IMR-90 (cell line): ENCODE data around the gene DPF3. TPM values are rescaled to one million over a fixed set of nuclear protein-coding genes. Genes with fewer than 3 reads are reported as not detected.

Experiments used
- ATAC-seq: fragments of 200-7000 bp; cut with Tn5 transposase; 2 replicates; pipeline ENCODE4 v1.9.1; 2020; ENCODE audit warnings: low read depth, mild to moderate bottlenecking, moderate library complexity
- BruUV-seq: library from RNA; stranded (reverse); fragments of 400-500 nt; replicated peaks from 2 replicates; lab custom pipeline; 2021; lab: Mats Ljungman, UMichigan
- CTCF ChIA-PET: fragments of 300-600 bp; formaldehyde crosslinking; extraction: SDS; loops from one replicate; lab custom pipeline; 2021; ENCODE audit warnings: antibody characterized with exemption; lab: Yijun Ruan, JAX
- POLR2A ChIA-PET: fragments of 300-600 bp; sonication (Branson Sonifier 250); formaldehyde crosslinking; loops from one replicate; lab custom pipeline; 2022; ENCODE audit warnings: antibody characterized with exemption; ENCODE audit not compliant: unreplicated experiment; lab: Charles Lee
- DNase-seq: peaks from one replicate; pipeline ENCODE4 v3.0.0; 2013
- H2AFZ ChIP-seq: replicated peaks from 2 replicates; pipeline ENCODE3; 2013; ENCODE audit warnings: low read length, mild to moderate bottlenecking; ENCODE audit not compliant: poor library complexity
- H2AK5ac ChIP-seq: 2 replicates; pipeline ENCODE4 v1.6.1; 2013; ENCODE audit warnings: low read depth, low read length, inconsistent platforms
- H2AK9ac ChIP-seq: replicated peaks from 2 replicates; pipeline ENCODE3; 2013; ENCODE audit warnings: mild to moderate bottlenecking, low read depth, low read length, moderate library complexity; ENCODE audit not compliant: poor library complexity
- H2BK120ac ChIP-seq: 2 replicates; pipeline ENCODE4 v1.6.1; 2013; ENCODE audit warnings: low read depth, low read length, inconsistent platforms
- H2BK15ac ChIP-seq: 3 replicates; pipeline ENCODE4 v1.6.1; 2013; ENCODE audit warnings: low read depth, low read length, inconsistent platforms
- H2BK20ac ChIP-seq: 2 replicates; pipeline ENCODE4 v1.6.1; 2013; ENCODE audit warnings: low read depth, mild to moderate bottlenecking, inconsistent platforms, low read length, moderate library complexity
- H2BK5ac ChIP-seq: 2 replicates; pipeline ENCODE4 v1.6.1; 2013; ENCODE audit warnings: mild to moderate bottlenecking, low read depth, low read length, inconsistent platforms; ENCODE audit not compliant: poor library complexity, severe bottlenecking
- H3K14ac ChIP-seq: replicated peaks from 2 replicates; pipeline ENCODE4 v1.6.1; 2013; ENCODE audit warnings: low read depth, low read length, inconsistent platforms
- H3K18ac ChIP-seq: 2 replicates; pipeline ENCODE4 v1.6.1; 2013; ENCODE audit warnings: low read depth, low read length, control low read depth
- H3K23ac ChIP-seq: 2 replicates; pipeline ENCODE4 v1.6.1; 2013; ENCODE audit warnings: low read depth, low read length, inconsistent platforms
- H3K27ac ChIP-seq: 2 replicates; pipeline ENCODE4 v1.5.1; 2013; ENCODE audit warnings: mild to moderate bottlenecking, control low read depth, low read length; ENCODE audit not compliant: insufficient read depth
- H3K27me3 ChIP-seq: 2 replicates; pipeline ENCODE4 v1.6.1; 2013; ENCODE audit warnings: low read length; ENCODE audit not compliant: control insufficient read depth, insufficient read depth
- H3K36me3 ChIP-seq: 2 replicates; pipeline ENCODE4 v1.6.1; 2013; ENCODE audit warnings: low read length, mixed read lengths; ENCODE audit not compliant: control insufficient read depth, insufficient read depth
- H3K4ac ChIP-seq: 2 replicates; pipeline ENCODE4 v1.6.1; 2013; ENCODE audit warnings: low read depth, low read length, inconsistent platforms
- H3K4me1 ChIP-seq: 2 replicates; pipeline ENCODE4 v1.6.1; 2013; ENCODE audit warnings: low read length, mixed read lengths; ENCODE audit not compliant: control insufficient read depth, insufficient read depth
- H3K4me2 ChIP-seq: 2 replicates; pipeline ENCODE4 v1.6.1; 2013; ENCODE audit warnings: low read depth, mild to moderate bottlenecking, control low read depth, low read length, moderate library complexity
- H3K4me3 ChIP-seq: 2 replicates; pipeline ENCODE4 v1.5.1; 2013; ENCODE audit warnings: low read depth, mild to moderate bottlenecking, control low read depth, low read length, moderate library complexity; ENCODE audit not compliant: insufficient read depth
- H3K56ac ChIP-seq: 2 replicates; pipeline ENCODE4 v1.6.1; 2013; ENCODE audit warnings: low read length, inconsistent platforms; ENCODE audit not compliant: insufficient read depth; ENCODE audit errors: extremely low read depth
- H3K79me1 ChIP-seq, 2 experiments: 2 replicates each; pipeline ENCODE4 v1.6.1; 2013; ENCODE audit warnings: low read length in 2 of 2, inconsistent platforms in 1 of 2, low read depth in 1 of 2
- H3K9ac ChIP-seq: 2 replicates; pipeline ENCODE4 v1.6.1; 2013; ENCODE audit warnings: low read depth, low read length, control low read depth
- H3K9me1 ChIP-seq: 2 replicates; pipeline ENCODE4 v1.6.1; 2013; ENCODE audit warnings: low read length, inconsistent platforms; ENCODE audit not compliant: insufficient read depth
- H3K9me3 ChIP-seq: 2 replicates; pipeline ENCODE4 v1.6.1; 2013; ENCODE audit warnings: low read length; ENCODE audit not compliant: control insufficient read depth, insufficient read depth
- H4K20me1 ChIP-seq: 2 replicates; pipeline ENCODE4 v1.6.1; 2013; ENCODE audit warnings: low read length, inconsistent platforms; ENCODE audit not compliant: insufficient read depth
- H4K5ac ChIP-seq: 2 replicates; pipeline ENCODE4 v1.6.1; 2013; ENCODE audit warnings: mild to moderate bottlenecking, low read depth, low read length, control low read depth
- H4K8ac ChIP-seq, 2 experiments: 2 replicates each; pipeline ENCODE4 v1.6.1; 2013; ENCODE audit warnings: low read depth in 2 of 2, low read length in 2 of 2, control low read depth in 1 of 2, inconsistent platforms in 1 of 2
- H4K91ac ChIP-seq: 2 replicates; pipeline ENCODE4 v1.6.1; 2013; ENCODE audit warnings: low read depth, low read length, inconsistent platforms; ENCODE audit not compliant: insufficient read depth
- BHLHE40 ChIP-seq: fragments of 150-350 bp; IDR thresholded peaks from 2 replicates; pipeline ENCODE4 v1.6.1; 2016; ENCODE audit warnings: mild to moderate bottlenecking, low read depth, low read length
- CEBPB ChIP-seq: IDR thresholded peaks from 2 replicates; pipeline ENCODE4 v1.6.1; 2012; ENCODE audit warnings: low read depth, low read length, improper control_type of control experiment
- CHD1 ChIP-seq: IDR thresholded peaks from 2 replicates; pipeline ENCODE4 v1.6.1; 2012; ENCODE audit warnings: low read depth, low read length, improper control_type of control experiment
- CTCF ChIP-seq: conservative IDR thresholded peaks from 2 replicates; pipeline ENCODE4 v1.5.1; 2012; ENCODE audit warnings: mild to moderate bottlenecking, low read depth, low read length, improper control_type of control experiment
- FOS ChIP-seq: fragments of 150-350 bp; IDR thresholded peaks from 2 replicates; pipeline ENCODE4 v1.6.1; 2016; ENCODE audit warnings: low read depth, low read length
- MAFK ChIP-seq: IDR thresholded peaks from 2 replicates; pipeline ENCODE4 v1.6.1; 2012; ENCODE audit warnings: low read depth, low read length, improper control_type of control experiment
- MAZ ChIP-seq: IDR thresholded peaks from 2 replicates; pipeline ENCODE4 v1.6.1; 2012; ENCODE audit warnings: low read depth, mild to moderate bottlenecking, low read length, improper control_type of control experiment, moderate library complexity, borderline replicate concordance
- MXI1 ChIP-seq: IDR thresholded peaks from 2 replicates; pipeline ENCODE4 v1.6.1; 2012; ENCODE audit warnings: low read depth, mild to moderate bottlenecking, low read length, moderate library complexity, borderline replicate concordance
- NFE2L2 ChIP-seq: fragments of 150-350 bp; IDR thresholded peaks from 2 replicates; pipeline ENCODE4 v1.6.1; 2016; ENCODE audit warnings: low read depth, mild to moderate bottlenecking, low read length
- POLR2A ChIP-seq: IDR thresholded peaks from 2 replicates; pipeline ENCODE4 v1.6.1; 2012; ENCODE audit warnings: mild to moderate bottlenecking, low read depth, low read length
- RAD21 ChIP-seq: IDR thresholded peaks from 2 replicates; pipeline ENCODE4 v1.6.1; 2012; ENCODE audit warnings: low read length, improper control_type of control experiment
- RCOR1 ChIP-seq: IDR thresholded peaks from 2 replicates; pipeline ENCODE4 v1.6.1; 2012; ENCODE audit warnings: mild to moderate bottlenecking, low read length, improper control_type of control experiment; ENCODE audit not compliant: insufficient replicate concordance
- RFX5 ChIP-seq: IDR thresholded peaks from 2 replicates; pipeline ENCODE4 v1.8.0; 2012; ENCODE audit warnings: low read depth, mild to moderate bottlenecking, low read length, moderate library complexity
- SMC3 ChIP-seq: fragments of 150-350 bp; IDR thresholded peaks from 2 replicates; pipeline ENCODE4 v1.6.1; 2016; ENCODE audit warnings: low read depth, mild to moderate bottlenecking, antibody characterized with exemption, low read length, moderate library complexity
- USF2 ChIP-seq: fragments of 150-350 bp; IDR thresholded peaks from 2 replicates; pipeline ENCODE4 v1.6.1; 2017; ENCODE audit warnings: mild to moderate bottlenecking, antibody characterized with exemption, low read length, low read depth
- WGBS, 2 experiments: methylation state at CpG; one replicate each; pipeline versions ENCODE4 v1.1.5 to v1.1.7; 2013; ENCODE audit warnings: missing lambda C conversion rate in 2 of 2; ENCODE audit not compliant: insufficient read length in 1 of 2; ENCODE audit errors: extremely low coverage in 2 of 2; 5-methylcytosine and 5-hydroxymethylcytosine counted together
- dilution Hi-C: fragments of 300-500 bp; cut with HindIII; formaldehyde crosslinking; loops from one replicate; pipeline ENCODE4 v1.14.3; 2018; ENCODE audit warnings: low sequenced_read_pairs; ENCODE audit not compliant: unreplicated experiment
- in situ Hi-C: fragments of 300-500 bp; cut with MboI; formaldehyde crosslinking; loops from 3 replicates; pipeline ENCODE4 v1.14.3; 2019; ENCODE audit warnings: low sequenced_read_pairs, inconsistent platforms, mixed read lengths
- intact Hi-C: fragments of 100-400 bp; cut with micrococcal nuclease; formaldehyde crosslinking; loops from 2 replicates; pipeline ENCODE4 v1.10.0; 2022
- polyA plus RNA-seq, 3 experiments: library from polyadenylated mRNA; depleted of rRNA; stranded (reverse); fragments of >200 nt; gene quantifications; 2 replicates each; pipeline ENCODE4 v1.2.3, GENCODE V29; 2012; ENCODE audit warnings: low replicate concordance in 1 of 3
- total RNA-seq: library from RNA; depleted of rRNA; stranded (reverse); fragments of >200 nt; gene quantifications from 2 replicates; pipeline ENCODE4 v1.2.3, GENCODE V29; 2012
- TF ChIP-seq, protein P1 (sequence below): fragments of 150-350 bp; IDR thresholded peaks from 2 replicates; pipeline ENCODE4 v1.6.1; 2016; ENCODE audit warnings: low read depth, mild to moderate bottlenecking, low read length, moderate library complexity, borderline replicate concordance

The DPF3 gene
- total and polyA plus RNA-seq, 2 of the 4 experiments (the other 2 are of a cell fraction), result 30.5 to 32.8 TPM

DNA sequence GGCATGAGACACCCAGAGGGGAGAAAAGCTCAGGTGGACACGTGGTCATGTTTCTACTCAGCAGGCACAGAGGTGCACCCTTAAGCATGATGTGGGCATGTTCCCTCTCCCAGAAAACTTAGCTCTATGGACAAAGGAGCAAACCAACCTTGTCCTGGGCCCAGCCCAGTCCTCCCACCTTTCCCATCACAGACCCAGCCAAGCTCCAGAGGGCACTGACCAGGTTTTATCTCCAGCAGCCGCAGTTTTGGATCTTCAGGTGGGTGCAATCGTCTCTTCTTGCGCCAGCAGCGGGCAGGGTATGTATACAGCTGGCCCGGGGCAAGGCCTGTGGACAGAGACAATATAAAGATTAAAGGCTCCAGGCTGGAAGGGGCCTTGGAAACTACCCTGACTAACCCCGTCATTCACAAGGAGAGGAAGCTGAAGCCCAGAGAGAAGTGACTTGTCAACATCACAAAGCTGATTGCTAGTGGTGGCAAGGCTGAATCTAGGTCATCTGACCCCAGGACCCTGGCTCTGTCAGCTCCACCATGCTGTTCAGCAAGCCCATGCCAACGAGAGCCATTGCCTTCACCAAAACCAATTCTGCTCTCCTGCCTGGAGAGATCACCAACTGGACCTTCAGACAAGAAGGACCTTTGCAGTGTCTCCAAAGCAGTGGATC lies 140.7 kb downstream of the DPF3 start:
- H4K5ac ChIP-seq, result no peak overlapping the region
- H2BK20ac ChIP-seq, result no peak overlapping the region
- dilution Hi-C loops (no loop called here), in situ Hi-C loops (no loop called here), intact Hi-C loops (no loop called here)
- ATAC-seq, result no peak
- H3K9ac ChIP-seq, result no peak overlapping the region
- no peaks in the 10 kb centered on the region for H3K4me1 ChIP-seq
- H3K23ac ChIP-seq, result no peak overlapping the region
- no peak overlapping the region for H2AK9ac ChIP-seq
- H3K9me3 ChIP-seq, result no peaks in the 10 kb centered on the region; the same call in 1 of the 2 replicates
- TF ChIP-seq CHD1 (no peak), RCOR1 (no peak), MAFK (no peak), NFE2L2 (no peak), MXI1 (no peak), CTCF (no peak), SMC3 (no peak), FOS (no peak), USF2 (no peak), RFX5 (no peak), POLR2A (no peak), CEBPB (no peak), MAZ (no peak), BHLHE40 (no peak), RAD21 (no peak)
- TF ChIP-seq, protein P1, sequence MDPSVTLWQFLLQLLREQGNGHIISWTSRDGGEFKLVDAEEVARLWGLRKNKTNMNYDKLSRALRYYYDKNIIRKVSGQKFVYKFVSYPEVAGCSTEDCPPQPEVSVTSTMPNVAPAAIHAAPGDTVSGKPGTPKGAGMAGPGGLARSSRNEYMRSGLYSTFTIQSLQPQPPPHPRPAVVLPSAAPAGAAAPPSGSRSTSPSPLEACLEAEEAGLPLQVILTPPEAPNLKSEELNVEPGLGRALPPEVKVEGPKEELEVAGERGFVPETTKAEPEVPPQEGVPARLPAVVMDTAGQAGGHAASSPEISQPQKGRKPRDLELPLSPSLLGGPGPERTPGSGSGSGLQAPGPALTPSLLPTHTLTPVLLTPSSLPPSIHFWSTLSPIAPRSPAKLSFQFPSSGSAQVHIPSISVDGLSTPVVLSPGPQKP, result no peak
- H3K27me3 ChIP-seq, result no peaks in the 10 kb centered on the region
- H3K4ac ChIP-seq, result no peak overlapping the region
- WGBS, 2 experiments, result no CpG with 5 or more reads among the region's 8 CpGs
- H3K14ac ChIP-seq, result no peak overlapping the region
- no peak overlapping the region for H3K27ac ChIP-seq
- ChIA-PET CTCF (no interaction called here), POLR2A (no interaction called here)
- H4K8ac ChIP-seq, result no peak overlapping the region
- no peak overlapping the region for H3K4me2 ChIP-seq
- no peak overlapping the region for H3K4me3 ChIP-seq
- no peak overlapping the region for H2AFZ ChIP-seq
- no peak overlapping the region for H2AK5ac ChIP-seq
- no peak overlapping the region for H2BK120ac ChIP-seq
- no peak overlapping the region; the same call in 1 of the 2 replicates for H4K91ac ChIP-seq
- no peak overlapping the region for H2BK5ac ChIP-seq
- no peak overlapping the region for H3K56ac ChIP-seq
- BruUV-seq, result no TSS peak
- peaks cover 9% of the 10 kb centered on the region for H3K9me1 ChIP-seq
- H4K20me1 ChIP-seq, result no peaks in the 10 kb centered on the region
- no peak overlapping the region for H2BK15ac ChIP-seq
- no peak for DNase-seq
- H3K18ac ChIP-seq, result no peak overlapping the region
- peaks cover 3% of the 10 kb centered on the region; the same call in 1 of the 2 replicates for H3K36me3 ChIP-seq
- H3K79me1 ChIP-seq, result peaks cover 2 to 18% of the 10 kb centered on the region in 2 experiments; a peak in 3 of 4 replicates
